Small intestine (tissue), 7 donors: ENCODE measurements around the gene CBX2. TPM values are rescaled to one million over a fixed set of nuclear protein-coding genes. Genes with fewer than 3 reads are reported as not detected.

ENCODE experiments used
- DNase-seq, 2 donors: peaks; one replicate each; pipeline versions ENCODE4 v3.0.0 to v3.0.0-alpha.2; 2013
- FAIRE-seq: peaks from 2 replicates; lab custom pipeline; 2012; peaks lifted over from hg19 to GRCh38; lab: Jason Lieb, UNC
- H3K27ac ChIP-seq, 3 donors: one replicate each; pipeline ENCODE4 v1.5.1; 2013; ENCODE audit warnings: low read length in 2 of 3, mild to moderate bottlenecking in 2 of 3, control low read depth in 1 of 3, inconsistent platforms in 1 of 3, low read depth in 1 of 3, moderate library complexity in 1 of 3
- H3K27me3 ChIP-seq, 3 donors: one replicate each; pipeline ENCODE4 v1.6.1; 2013; ENCODE audit warnings: low read length in 3 of 3, inconsistent platforms in 1 of 3; ENCODE audit not compliant: control insufficient read depth in 3 of 3, insufficient read depth in 3 of 3
- H3K36me3 ChIP-seq, 3 donors: one replicate each; pipeline ENCODE4 v1.6.1; 2013; ENCODE audit warnings: low read length in 3 of 3, inconsistent platforms in 1 of 3, low read depth in 1 of 3, mild to moderate bottlenecking in 1 of 3, moderate library complexity in 1 of 3; ENCODE audit not compliant: control insufficient read depth in 3 of 3, insufficient read depth in 2 of 3
- H3K4me1 ChIP-seq, 3 donors: one replicate each; pipeline ENCODE4 v1.6.1; 2013; ENCODE audit warnings: low read length in 2 of 3, inconsistent platforms in 1 of 3, low read depth in 1 of 3, mild to moderate bottlenecking in 1 of 3, moderate library complexity in 1 of 3; ENCODE audit not compliant: control insufficient read depth in 3 of 3, insufficient read depth in 2 of 3
- H3K4me3 ChIP-seq, 3 donors: one replicate each; pipeline ENCODE4 v1.5.1; 2013; ENCODE audit warnings: low read length in 3 of 3, control low read depth in 1 of 3, inconsistent platforms in 1 of 3, low read depth in 1 of 3, mild to moderate bottlenecking in 1 of 3, moderate library complexity in 1 of 3
- H3K9me3 ChIP-seq, 2 donors: one replicate each; pipeline ENCODE4 v1.6.1; 2013; ENCODE audit warnings: low read depth in 1 of 2, low read length in 1 of 2; ENCODE audit not compliant: control insufficient read depth in 2 of 2, insufficient read depth in 1 of 2
- WGBS, 3 donors: extraction: QIAGEN DNeasy Blood & Tissue Kit; methylation state at CpG; one replicate each; pipeline ENCODE4 v1.1.7; 2013; 5-methylcytosine and 5-hydroxymethylcytosine counted together
- polyA plus RNA-seq, 4 donors: library from polyadenylated mRNA; stranded (reverse) in 3 of 4; unstranded in 1 of 4; fragments of 200-250 nt in 3 of 4; fragments of 120-200 nt in 1 of 4; gene quantifications; one replicate each; pipeline versions ENCODE4 v1.2.1 to v1.2.3, GENCODE V29; 2013
- donor health status: healthy with polysubstance abuse.
- donor health status: control.
- donor health status: control.
- donor health status: Bipolar disorder and iron deficiency.
- donor health status: healthy.

CBX2 gene
- polyA plus RNA-seq, 4 donors: 0.22 to 12.0 (median 2.1) TPM

GRCh38 chr17:79814974-79815835, 37.3 kb downstream of the CBX2 start:
- peaks cover 0 to 2% of the 10 kb centered on the region in 2 donors for H3K9me3 ChIP-seq
- H3K36me3 ChIP-seq: no peaks in the 10 kb centered on the region
- DNase-seq (peak in 1 of 2 donors; percentile 73), FAIRE-seq (no peak)
- H3K4me3 ChIP-seq: peak overlapping the region in 1 of 3 donors; percentile 12
- H3K27ac ChIP-seq: no peak overlapping the region
- H3K4me1 ChIP-seq: peaks cover 0 to 39% (median 0%) of the 10 kb centered on the region in 3 donors
- H3K27me3 ChIP-seq: peaks cover 6 to 90% (median 40%) of the 10 kb centered on the region in 3 donors
- whole genome bisulfite sequencing, 3 donors: 2 to 4% (median 4%) methylated on average over 74 to 96 of the region's 96 CpGs

GRCh38 chr17:79815836-79816461, 38.0 kb downstream of the CBX2 start:
- Histone ChIP-seq H3K27me3 (peaks cover 6 to 83% (median 38%) of the 10 kb centered on the region in 3 donors), H3K9me3 (peaks cover 0 to 2% of the 10 kb centered on the region in 2 donors), H3K4me1 (peaks cover 0 to 32% (median 0%) of the 10 kb centered on the region in 3 donors), H3K4me3 (no peak overlapping the region), H3K27ac (no peak overlapping the region), H3K36me3 (no peaks in the 10 kb centered on the region)
- FAIRE-seq: no peak
- WGBS, 3 donors: 29 to 52% (median 44%) methylated on average over 37 to 41 of the region's 41 CpGs
- DNase-seq: peak in 1 of 2 donors; percentile 46

GRCh38 chr17:79818026-79818758, 40.2 kb downstream of the CBX2 start:
- Histone ChIP-seq H3K27ac (no peak overlapping the region), H3K27me3 (peaks cover 6 to 66% (median 23%) of the 10 kb centered on the region in 3 donors), H3K36me3 (no peaks in the 10 kb centered on the region), H3K4me1 (peaks cover 0 to 13% (median 0%) of the 10 kb centered on the region in 3 donors), H3K9me3 (no peaks in the 10 kb centered on the region), H3K4me3 (no peak overlapping the region)
- no peak for FAIRE-seq
- WGBS, 3 donors: 81 to 94% (median 84%) methylated on average over 12 of the region's 12 CpGs
- no peak for DNase-seq

GRCh38 chr17:79819085-79819484, 41.1 kb downstream of the CBX2 start:
- 85 to 88% (median 87%) methylated on average over 5 of the region's 5 CpGs for WGBS, 3 donors
- H3K27me3 ChIP-seq: peaks cover 6 to 61% (median 23%) of the 10 kb centered on the region in 3 donors
- DNase-seq: no peak
- H3K4me1 ChIP-seq: peaks cover 0 to 9% (median 0%) of the 10 kb centered on the region in 3 donors
- H3K4me3 ChIP-seq: no peak overlapping the region
- no peak overlapping the region for H3K27ac ChIP-seq
- no peak for FAIRE-seq
- no peaks in the 10 kb centered on the region for H3K36me3 ChIP-seq
- no peaks in the 10 kb centered on the region for H3K9me3 ChIP-seq

GRCh38 chr17:79819534-79820276, 41.8 kb downstream of the CBX2 start:
- DNase-seq (no peak), FAIRE-seq (no peak)
- Histone ChIP-seq H3K27ac (no peak overlapping the region), H3K4me3 (no peak overlapping the region), H3K4me1 (peaks cover 0 to 4% (median under 1%) of the 10 kb centered on the region in 3 donors), H3K27me3 (peaks cover 6 to 55% (median 19%) of the 10 kb centered on the region in 3 donors), H3K36me3 (no peaks in the 10 kb centered on the region), H3K9me3 (no peaks in the 10 kb centered on the region)
- 89 to 92% (median 91%) methylated on average over 13 of the region's 13 CpGs for WGBS, 3 donors

- Histone ChIP-seq H3K27me3 (peaks cover 6 to 44% (median 11%) of the 10 kb centered on the region in 3 donors), H3K36me3 (no peaks in the 10 kb centered on the region), H3K4me3 (no peak overlapping the region), H3K9me3 (no peaks in the 10 kb centered on the region), H3K4me1 (peaks cover 0 to 14% (median 6%) of the 10 kb centered on the region in 3 donors), H3K27ac (no peak overlapping the region)
- DNase-seq (no peak), FAIRE-seq (no peak)
- 85 to 93% (median 91%) methylated on average over 4 of the region's 4 CpGs for WGBS, 3 donors
Measured at GRCh38 chr17:79820959-79821330, 43.0 kb downstream of the CBX2 start.

GRCh38 chr17:79821331-79822095, 43.6 kb downstream of the CBX2 start:
- peaks cover 5 to 38% (median 6%) of the 10 kb centered on the region in 3 donors for H3K27me3 ChIP-seq
- FAIRE-seq (no peak), DNase-seq (no peak)
- H3K36me3 ChIP-seq: no peaks in the 10 kb centered on the region
- H3K9me3 ChIP-seq: no peaks in the 10 kb centered on the region
- no peak overlapping the region for H3K27ac ChIP-seq
- H3K4me1 ChIP-seq: peaks cover 0 to 16% (median 6%) of the 10 kb centered on the region in 3 donors
- H3K4me3 ChIP-seq: no peak overlapping the region
- WGBS, 3 donors: 66 to 82% (median 76%) methylated on average over 12 of the region's 12 CpGs
